HepG2 (cell line): Measurements from ENCODE around the gene FUT1. TPM values are rescaled to one million over a fixed set of nuclear protein-coding genes. Genes with fewer than 3 reads are reported as not detected.

ENCODE experiments used
- ARNT2 ChIP-seq: sonication (generic); formaldehyde crosslinking; IDR thresholded peaks from 2 replicates; pipeline ENCODE4 v1.8.0; 2022; ENCODE audit warnings: mild to moderate bottlenecking, low read depth, missing genetic modification reagents, moderate library complexity
- ATAD3A ChIP-seq: sonication (generic); formaldehyde crosslinking; IDR thresholded peaks from 2 replicates; pipeline ENCODE4 v1.4.0; 2020; ENCODE audit warnings: missing genetic modification reagents
- CBFB ChIP-seq: sonication (generic); formaldehyde crosslinking; IDR thresholded peaks from 2 replicates; pipeline ENCODE4 v1.4.0; 2020; ENCODE audit warnings: missing genetic modification reagents
- CSRNP2 ChIP-seq: sonication (generic); formaldehyde crosslinking; conservative IDR thresholded peaks from 2 replicates; pipeline ENCODE4 v1.8.0; 2022; ENCODE audit warnings: low read depth, missing genetic modification reagents
- ETV5 ChIP-seq: IDR thresholded peaks from 2 replicates; pipeline ENCODE4 v1.6.1; 2018; ENCODE audit warnings: missing biosample characterization, missing genetic modification reagents, inconsistent platforms, borderline replicate concordance
- EZH2 ChIP-seq: conservative IDR thresholded peaks from 2 replicates; pipeline ENCODE4 v1.6.1; 2012; ENCODE audit warnings: mild to moderate bottlenecking, low read depth, low read length, moderate library complexity
- FOXA1 ChIP-seq, 2 experiments: fragments of 450-650 bp in 1 of 2; sonication (generic) in 1 of 2; formaldehyde crosslinking in 1 of 2; IDR thresholded peaks; 2 replicates each; pipeline versions ENCODE4 v1.4.0 to v1.6.1; 2016 to 2020; ENCODE audit warnings: missing genetic modification reagents in 1 of 2
- JARID2 ChIP-seq: sonication (generic); formaldehyde crosslinking; IDR thresholded peaks from 2 replicates; pipeline ENCODE4 v1.8.1; 2023; ENCODE audit warnings: missing genetic modification reagents, inconsistent platforms; ENCODE audit not compliant: insufficient replicate concordance
- MAX ChIP-seq: IDR thresholded peaks from 2 replicates; pipeline ENCODE4 v1.6.1; 2012; ENCODE audit warnings: inconsistent platforms
- NR2F2 ChIP-seq: IDR thresholded peaks from 2 replicates; pipeline ENCODE4 v1.6.1; 2012; ENCODE audit warnings: low read depth, inconsistent platforms, borderline replicate concordance
- PLRG1 ChIP-seq: fragments of 450-650 bp; conservative IDR thresholded peaks from 2 replicates; pipeline ENCODE4 v1.6.1; 2016
- RAD51 ChIP-seq: fragments of 450-650 bp; IDR thresholded peaks from 2 replicates; pipeline ENCODE4 v1.6.1; 2016; ENCODE audit warnings: borderline replicate concordance
- RFX3 ChIP-seq: IDR thresholded peaks from 2 replicates; pipeline ENCODE4 v1.6.1; 2016; ENCODE audit warnings: missing biosample characterization, missing genetic modification reagents
- SOX5 ChIP-seq: IDR thresholded peaks from 2 replicates; pipeline ENCODE4 v1.6.1; 2016; ENCODE audit warnings: borderline replicate concordance
- SP140L ChIP-seq: sonication (generic); formaldehyde crosslinking; IDR thresholded peaks from 2 replicates; pipeline ENCODE4 v1.4.0; 2020; ENCODE audit warnings: missing genetic modification reagents, borderline replicate concordance
- SP2 ChIP-seq: sonication (generic); formaldehyde crosslinking; IDR thresholded peaks from 2 replicates; pipeline ENCODE4 v1.5.1; 2020; ENCODE audit warnings: mild to moderate bottlenecking, missing genetic modification reagents
- SUZ12 ChIP-seq: fragments of 150-350 bp; IDR thresholded peaks from 2 replicates; pipeline ENCODE4 v1.6.1; 2014; ENCODE audit warnings: low read depth, low read length
- TFDP1 ChIP-seq: IDR thresholded peaks from 2 replicates; pipeline ENCODE4 v1.6.1; 2016; ENCODE audit warnings: missing compliant biosample characterization, missing genetic modification reagents, borderline replicate concordance
- ZNF24 ChIP-seq: fragments of 450-650 bp; IDR thresholded peaks from 2 replicates; pipeline ENCODE4 v1.6.1; 2017; ENCODE audit warnings: antibody characterized with exemption, mild to moderate bottlenecking
- ZNF703 ChIP-seq: sonication (generic); formaldehyde crosslinking; IDR thresholded peaks from 2 replicates; pipeline ENCODE4 v1.5.1; 2020; ENCODE audit warnings: missing genetic modification reagents, mild to moderate bottlenecking, moderate library complexity, borderline replicate concordance
- ZSCAN20 ChIP-seq: sonication (generic); formaldehyde crosslinking; IDR thresholded peaks from 2 replicates; pipeline ENCODE4 v1.4.0; 2020; ENCODE audit warnings: missing genetic modification reagents, mild to moderate bottlenecking, borderline replicate concordance
- polyA plus RNA-seq, 8 experiments: library from polyadenylated mRNA; depleted of rRNA in 3 of 8; stranded (reverse) in 7 of 8; unstranded in 1 of 8; fragments of >200 nt; fragmentation: Illumina TruSeq in 4 of 8; extraction: Trizol in 4 of 8; gene quantifications; 2 replicates each; pipeline versions ENCODE4 v1.2.1 to v1.2.3, GENCODE V29; 2011 to 2016; ENCODE audit warnings: low read depth in 4 of 8, missing spikeins in 1 of 8, mixed read lengths in 1 of 8; ENCODE audit not compliant: insufficient read depth in 1 of 8
- total RNA-seq, 5 experiments: library from RNA; depleted of rRNA; stranded (reverse); fragments of >200 nt; fragmentation: Illumina TruSeq; extraction: Trizol; gene quantifications; 2 replicates each; pipeline ENCODE4 v1.2.3, GENCODE V29; 2016; ENCODE audit warnings: low read depth in 1 of 5
- TF ChIP-seq, protein P1 (sequence below): sonication (generic); formaldehyde crosslinking; IDR thresholded peaks from 2 replicates; pipeline ENCODE4 v1.4.0; 2020; ENCODE audit warnings: missing genetic modification reagents, borderline replicate concordance
- TF ChIP-seq, protein P2 (sequence below): sonication (generic); formaldehyde crosslinking; conservative IDR thresholded peaks from 2 replicates; pipeline ENCODE4 v1.8.0; 2022; ENCODE audit warnings: missing genetic modification reagents

Gene FUT1
- total and polyA plus RNA-seq, 2 of the 13 experiments (the other 11 are each of a cell fraction or from before 2014, with no cell fraction given) = 0.07 to 1.1 TPM

- TF ChIP-seq EZH2 (no peak), RAD51 (no peak), JARID2 (no peak), SP2 (peak; percentile 90), CSRNP2 (CRISPR knock-in tag) (no peak), ATAD3A (no peak), SUZ12 (peak; percentile 96), TFDP1 (peak; percentile 100), ZSCAN20 (CRISPR knock-in tag) (no peak), ZNF24 (no peak), ARNT2 (CRISPR knock-in tag) (0 out of 2 replicates have a peak, but pooled peaks have one; percentile 56), ZNF703 (no peak), RFX3 (peak; percentile 74), MAX (no peak), SOX5 (CRISPR knock-in tag) (peak; percentile 62; the same call in 1 of the 2 replicates), FOXA1 (IDR thresholded peaks at IDR 0.05) (no peak), FOXA1 (CRISPR knock-in tag; IDR thresholded peaks at IDR 0.05) (no peak), ETV5 (CRISPR knock-in tag) (peak; percentile 8; the same call in 1 of the 2 replicates), PLRG1 (no peak), SP140L (CRISPR knock-in tag) (no peak), NR2F2 (no peak), CBFB (CRISPR knock-in tag) (no peak)
- TF ChIP-seq, protein P1, sequence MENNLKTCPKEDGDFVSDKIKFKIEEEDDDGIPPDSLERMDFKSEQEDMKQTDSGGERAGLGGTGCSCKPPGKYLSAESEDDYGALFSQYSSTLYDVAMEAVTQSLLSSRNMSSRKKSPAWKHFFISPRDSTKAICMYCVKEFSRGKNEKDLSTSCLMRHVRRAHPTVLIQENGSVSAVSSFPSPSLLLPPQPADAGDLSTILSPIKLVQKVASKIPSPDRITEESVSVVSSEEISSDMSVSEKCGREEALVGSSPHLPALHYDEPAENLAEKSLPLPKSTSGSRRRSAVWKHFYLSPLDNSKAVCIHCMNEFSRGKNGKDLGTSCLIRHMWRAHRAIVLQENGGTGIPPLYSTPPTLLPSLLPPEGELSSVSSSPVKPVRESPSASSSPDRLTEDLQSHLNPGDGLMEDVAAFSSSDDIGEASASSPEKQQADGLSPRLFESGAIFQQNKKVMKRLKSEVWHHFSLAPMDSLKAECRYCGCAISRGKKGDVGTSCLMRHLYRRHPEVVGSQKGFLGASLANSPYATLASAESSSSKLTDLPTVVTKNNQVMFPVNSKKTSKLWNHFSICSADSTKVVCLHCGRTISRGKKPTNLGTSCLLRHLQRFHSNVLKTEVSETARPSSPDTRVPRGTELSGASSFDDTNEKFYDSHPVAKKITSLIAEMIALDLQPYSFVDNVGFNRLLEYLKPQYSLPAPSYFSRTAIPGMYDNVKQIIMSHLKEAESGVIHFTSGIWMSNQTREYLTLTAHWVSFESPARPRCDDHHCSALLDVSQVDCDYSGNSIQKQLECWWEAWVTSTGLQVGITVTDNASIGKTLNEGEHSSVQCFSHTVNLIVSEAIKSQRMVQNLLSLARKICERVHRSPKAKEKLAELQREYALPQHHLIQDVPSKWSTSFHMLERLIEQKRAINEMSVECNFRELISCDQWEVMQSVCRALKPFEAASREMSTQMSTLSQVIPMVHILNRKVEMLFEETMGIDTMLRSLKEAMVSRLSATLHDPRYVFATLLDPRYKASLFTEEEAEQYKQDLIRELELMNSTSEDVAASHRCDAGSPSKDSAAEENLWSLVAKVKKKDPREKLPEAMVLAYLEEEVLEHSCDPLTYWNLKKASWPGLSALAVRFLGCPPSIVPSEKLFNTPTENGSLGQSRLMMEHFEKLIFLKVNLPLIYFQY (CRISPR knock-in tag) = no peak
- TF ChIP-seq, protein P2, sequence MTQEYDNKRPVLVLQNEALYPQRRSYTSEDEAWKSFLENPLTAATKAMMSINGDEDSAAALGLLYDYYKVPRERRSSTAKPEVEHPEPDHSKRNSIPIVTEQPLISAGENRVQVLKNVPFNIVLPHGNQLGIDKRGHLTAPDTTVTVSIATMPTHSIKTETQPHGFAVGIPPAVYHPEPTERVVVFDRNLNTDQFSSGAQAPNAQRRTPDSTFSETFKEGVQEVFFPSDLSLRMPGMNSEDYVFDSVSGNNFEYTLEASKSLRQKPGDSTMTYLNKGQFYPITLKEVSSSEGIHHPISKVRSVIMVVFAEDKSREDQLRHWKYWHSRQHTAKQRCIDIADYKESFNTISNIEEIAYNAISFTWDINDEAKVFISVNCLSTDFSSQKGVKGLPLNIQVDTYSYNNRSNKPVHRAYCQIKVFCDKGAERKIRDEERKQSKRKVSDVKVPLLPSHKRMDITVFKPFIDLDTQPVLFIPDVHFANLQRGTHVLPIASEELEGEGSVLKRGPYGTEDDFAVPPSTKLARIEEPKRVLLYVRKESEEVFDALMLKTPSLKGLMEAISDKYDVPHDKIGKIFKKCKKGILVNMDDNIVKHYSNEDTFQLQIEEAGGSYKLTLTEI (CRISPR knock-in tag) = no peak
Measured at GRCh38 chr19:48720613-48721296, 31.7 kb downstream of the FUT1 start (continued).
